Measurements from ENCODE around the gene BUD31.

- TF ChIP-seq CTCF (IDR thresholded peaks at IDR 0.05; ENCODE audit: low read depth, low read length, missing input control) (no peak), FOXA1 (IDR thresholded peaks at IDR 0.05) (no peak), JUND (IDR thresholded peaks at IDR 0.05) (no peak)
Measured at GRCh38 chr7:99422186-99422585, 13.4 kb downstream of the BUD31 start.

All from liver (tissue), 3 donors.